Lung (tissue), 12 donors: ENCODE results near the gene TGFBI. TPM values are rescaled to one million over a fixed set of nuclear protein-coding genes. Genes with fewer than 3 reads are reported as not detected.

Experiments used
- ATAC-seq: fragments of 200-7000 bp; cut with Tn5 transposase; one replicate; pipeline ENCODE4 v1.9.1; 2020; ENCODE audit warnings: moderate number of reproducible peaks; ENCODE audit not compliant: insufficient read depth, low FRiP score
- DNase-seq, 3 donors: peaks; one replicate each; pipeline ENCODE4 v3.0.0-alpha.2; 2013 to 2017
- H3K27ac ChIP-seq, 2 donors: one replicate each; pipeline ENCODE4 v1.5.1; 2013; ENCODE audit warnings: mild to moderate bottlenecking in 2 of 2, moderate library complexity in 2 of 2, control low read depth in 1 of 2, inconsistent platforms in 1 of 2, low read depth in 1 of 2, low read length in 1 of 2
- H3K27me3 ChIP-seq, 3 donors: one replicate each; pipeline ENCODE4 v1.5.1; 2013; ENCODE audit warnings: low read length in 2 of 3; ENCODE audit not compliant: control insufficient read depth in 3 of 3, insufficient read depth in 3 of 3
- H3K36me3 ChIP-seq, 4 donors: one replicate each; pipeline ENCODE4 v1.5.1; 2013; ENCODE audit warnings: low read length in 4 of 4, mild to moderate bottlenecking in 1 of 4, moderate library complexity in 1 of 4; ENCODE audit not compliant: control insufficient read depth in 4 of 4, insufficient read depth in 4 of 4
- H3K4me1 ChIP-seq, 5 donors: one replicate each; pipeline ENCODE4 v1.5.1; 2013; ENCODE audit warnings: low read length in 5 of 5, mild to moderate bottlenecking in 2 of 5, moderate library complexity in 1 of 5; ENCODE audit not compliant: control insufficient read depth in 5 of 5, insufficient read depth in 5 of 5
- H3K4me3 ChIP-seq: one replicate; pipeline ENCODE4 v1.5.1; 2013; ENCODE audit warnings: mild to moderate bottlenecking, control low read depth, moderate library complexity
- H3K9ac ChIP-seq, 2 donors: one replicate each; pipeline ENCODE4 v1.5.1; 2013; ENCODE audit warnings: low read length in 2 of 2, control low read depth in 1 of 2; ENCODE audit not compliant: insufficient read depth in 1 of 2
- H3K9me3 ChIP-seq, 4 donors: one replicate each; pipeline ENCODE4 v1.5.1; 2013; ENCODE audit warnings: low read length in 3 of 4, mild to moderate bottlenecking in 1 of 4, moderate library complexity in 1 of 4; ENCODE audit not compliant: control insufficient read depth in 4 of 4, insufficient read depth in 3 of 4
- WGBS, 2 donors: extraction: QIAGEN DNeasy Blood & Tissue Kit; methylation state at CpG; one replicate each; pipeline ENCODE4 v1.1.7; 2013; 5-methylcytosine and 5-hydroxymethylcytosine counted together
- polyA plus RNA-seq, 2 donors: library from polyadenylated mRNA; stranded (reverse); fragments of 200-250 nt; gene quantifications; one replicate each; pipeline ENCODE4 v1.2.1, GENCODE V29; 2013
- total RNA-seq, 2 donors: library from RNA; depleted of rRNA in 1 of 2; stranded (reverse); fragments of >200 nt in 1 of 2; gene quantifications; one replicate each; pipeline ENCODE4 v1.2.1, GENCODE V29; 2014 to 2021
- TF ChIP-seq, protein P1 (sequence below): IDR thresholded peaks from 2 replicates; pipeline ENCODE4 v1.5.1; 2012; ENCODE audit warnings: mild to moderate bottlenecking; ENCODE audit errors: control extremely low read depth, extremely low read depth
- donor health status: control.
- donor health status: control.
- donor health status: Bipolar disorder and iron deficiency.
- donor health status: healthy.
- donor health status: DM: yes; HTN: yes; CAD: no.

TGFBI gene
- total and polyA plus RNA-seq, 4 donors: 96.4 to 146 (median 111) TPM

DNA sequence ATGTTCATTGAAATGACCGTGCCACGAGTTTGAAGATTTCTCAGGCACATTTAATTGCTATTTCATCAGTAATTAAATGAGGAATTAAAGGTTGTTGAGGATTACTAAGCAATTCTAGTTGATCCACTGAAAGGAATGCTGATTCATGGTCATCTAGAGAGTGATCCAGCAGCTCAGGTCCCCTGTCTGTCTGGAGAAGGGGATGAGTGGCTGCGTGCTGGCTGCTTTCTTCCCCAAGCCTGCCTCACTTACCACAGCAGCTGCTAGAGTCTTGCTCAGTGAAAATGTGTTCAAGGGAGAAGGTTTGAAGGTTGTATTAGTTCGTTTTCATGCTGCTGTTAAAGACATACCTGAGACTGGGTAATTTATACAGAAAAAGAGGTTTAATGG is 7.8 kb upstream of the TGFBI start:
- Histone ChIP-seq H3K27me3 (no peaks in the 10 kb centered on the region), H3K4me3 (no peak overlapping the region), H3K27ac (no peak overlapping the region), H3K4me1 (peaks cover 3 to 46% (median 16%) of the 10 kb centered on the region in 5 donors), H3K9ac (no peak overlapping the region), H3K9me3 (no peaks in the 10 kb centered on the region), H3K36me3 (no peaks in the 10 kb centered on the region)
- ATAC-seq: no peak
- WGBS, 2 donors: 56 to 70% methylated on average over 4 of the region's 4 CpGs
- TF ChIP-seq, protein P1, sequence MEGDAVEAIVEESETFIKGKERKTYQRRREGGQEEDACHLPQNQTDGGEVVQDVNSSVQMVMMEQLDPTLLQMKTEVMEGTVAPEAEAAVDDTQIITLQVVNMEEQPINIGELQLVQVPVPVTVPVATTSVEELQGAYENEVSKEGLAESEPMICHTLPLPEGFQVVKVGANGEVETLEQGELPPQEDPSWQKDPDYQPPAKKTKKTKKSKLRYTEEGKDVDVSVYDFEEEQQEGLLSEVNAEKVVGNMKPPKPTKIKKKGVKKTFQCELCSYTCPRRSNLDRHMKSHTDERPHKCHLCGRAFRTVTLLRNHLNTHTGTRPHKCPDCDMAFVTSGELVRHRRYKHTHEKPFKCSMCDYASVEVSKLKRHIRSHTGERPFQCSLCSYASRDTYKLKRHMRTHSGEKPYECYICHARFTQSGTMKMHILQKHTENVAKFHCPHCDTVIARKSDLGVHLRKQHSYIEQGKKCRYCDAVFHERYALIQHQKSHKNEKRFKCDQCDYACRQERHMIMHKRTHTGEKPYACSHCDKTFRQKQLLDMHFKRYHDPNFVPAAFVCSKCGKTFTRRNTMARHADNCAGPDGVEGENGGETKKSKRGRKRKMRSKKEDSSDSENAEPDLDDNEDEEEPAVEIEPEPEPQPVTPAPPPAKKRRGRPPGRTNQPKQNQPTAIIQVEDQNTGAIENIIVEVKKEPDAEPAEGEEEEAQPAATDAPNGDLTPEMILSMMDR: no peak
- DNase-seq: no peak

DNA sequence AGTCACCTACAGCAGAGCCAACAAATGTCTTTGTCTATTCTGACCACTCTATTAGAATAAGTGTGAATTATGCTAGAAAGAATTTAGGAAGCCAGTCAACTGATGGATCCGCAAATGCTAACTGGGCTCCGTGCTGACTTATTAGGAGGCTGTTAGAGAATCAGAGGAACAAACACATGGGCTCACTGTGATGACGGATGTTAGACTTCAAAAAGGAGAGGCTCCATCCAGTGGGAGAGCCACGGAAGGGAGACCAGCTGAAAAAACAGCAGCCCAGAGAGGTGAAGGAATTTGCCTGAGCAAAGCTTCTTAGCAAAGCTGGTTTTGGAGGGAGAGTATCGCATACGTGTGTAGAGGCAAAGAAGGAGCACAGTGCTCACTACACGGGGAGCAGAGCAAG is 5.8 kb upstream of the TGFBI start:
- Histone ChIP-seq H3K36me3 (no peaks in the 10 kb centered on the region), H3K9ac (no peak overlapping the region), H3K4me1 (peaks cover 3 to 33% (median 16%) of the 10 kb centered on the region in 5 donors), H3K27me3 (peaks cover 0 to under 1% (median 0%) of the 10 kb centered on the region in 3 donors), H3K9me3 (no peaks in the 10 kb centered on the region), H3K27ac (no peak overlapping the region), H3K4me3 (no peak overlapping the region)
- TF ChIP-seq, protein P1: no peak
- ATAC-seq (no peak), DNase-seq (no peak)
- 86 to 90% methylated on average over 7 of the region's 7 CpGs for WGBS, 2 donors

DNA sequence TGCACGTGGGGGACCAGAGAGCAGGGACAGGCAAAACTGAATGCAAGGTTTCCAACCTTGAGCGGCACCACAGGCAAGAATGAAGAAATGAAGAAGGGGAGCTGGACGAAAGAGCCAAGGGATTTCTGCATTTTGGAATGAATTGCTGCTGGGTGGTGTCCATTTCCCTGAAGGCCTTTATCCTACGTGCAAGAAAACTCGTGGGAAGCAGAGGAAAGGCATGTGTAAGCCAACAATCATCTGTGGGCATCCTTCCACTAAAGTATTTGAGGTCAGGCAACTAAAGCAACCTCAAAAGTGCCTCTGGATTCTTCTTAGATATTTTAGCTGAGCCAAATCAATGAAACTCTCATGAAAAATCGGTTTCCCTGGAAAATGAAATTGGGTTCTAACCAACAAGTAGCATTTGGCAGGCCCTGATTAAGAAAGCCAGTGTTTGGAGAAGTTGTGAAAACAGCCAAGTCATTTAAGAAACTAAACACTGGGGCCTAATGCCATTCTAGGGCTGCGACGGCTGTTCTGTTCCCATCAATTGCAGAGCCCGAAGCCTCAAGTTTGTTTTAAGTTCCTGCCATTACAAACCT is 4.7 kb upstream of the TGFBI start:
- no peak for DNase-seq
- H3K4me3 ChIP-seq: no peak overlapping the region
- H3K9ac ChIP-seq: no peak overlapping the region
- 62 to 66% methylated on average over 9 of the region's 9 CpGs for WGBS, 2 donors
- no peaks in the 10 kb centered on the region for H3K9me3 ChIP-seq
- TF ChIP-seq, protein P1: no peak
- H3K36me3 ChIP-seq: no peaks in the 10 kb centered on the region
- peaks cover 7 to 32% (median 16%) of the 10 kb centered on the region in 5 donors for H3K4me1 ChIP-seq
- peaks cover 0 to 2% (median 0%) of the 10 kb centered on the region in 3 donors for H3K27me3 ChIP-seq
- no peak overlapping the region for H3K27ac ChIP-seq
- no peak for ATAC-seq

- Histone ChIP-seq H3K27ac (no peak overlapping the region), H3K4me3 (no peak overlapping the region), H3K4me1 (peaks cover 0 to 32% (median 12%) of the 10 kb centered on the region in 5 donors), H3K9ac (no peak overlapping the region), H3K9me3 (peaks cover 0 to 3% (median 0%) of the 10 kb centered on the region in 4 donors), H3K27me3 (peaks cover 0 to 2% (median 0%) of the 10 kb centered on the region in 3 donors), H3K36me3 (no peaks in the 10 kb centered on the region)
- TF ChIP-seq, protein P1: no peak
- ATAC-seq (no peak), DNase-seq (peak in 1 of 3 donors; percentile 48)
- 71 to 89% methylated on average over 2 of the region's 2 CpGs for WGBS, 2 donors
These were observed 2.9 kb upstream of the TGFBI start for GRCh38 chr5:136025900-136026299.
